HEK293 (cell line): ENCODE data around the gene PRPF8.

Source experiments
- PBX3 ChIP-seq: sonication (generic); formaldehyde crosslinking; IDR thresholded peaks from 2 replicates; pipeline ENCODE4 v1.8.1; 2022; ENCODE audit warnings: mild to moderate bottlenecking, moderate library complexity, missing genetic modification reagents
- ZBTB1 ChIP-seq: fragments of 450-650 bp; formaldehyde crosslinking; IDR thresholded peaks from 2 replicates; pipeline ENCODE4 v1.5.1; 2016; ENCODE audit warnings: missing biosample characterization, missing genetic modification characterization
- ZBTB20 ChIP-seq: fragments of 450-650 bp; formaldehyde crosslinking; IDR thresholded peaks from 2 replicates; pipeline ENCODE4 v1.5.1; 2016; ENCODE audit warnings: missing biosample characterization, missing genetic modification characterization
- ZNF148 ChIP-seq: fragments of 450-650 bp; formaldehyde crosslinking; IDR thresholded peaks from 2 replicates; pipeline ENCODE4 v1.5.0; 2017; ENCODE audit warnings: missing biosample characterization, missing genetic modification characterization, borderline replicate concordance
- ZNF341 ChIP-seq: fragments of 450-650 bp; formaldehyde crosslinking; IDR thresholded peaks from 2 replicates; pipeline ENCODE4; 2016; ENCODE audit warnings: low read depth, missing biosample characterization, missing genetic modification characterization
- ZNF350 ChIP-seq: fragments of 450-650 bp; formaldehyde crosslinking; IDR thresholded peaks from 2 replicates; pipeline ENCODE4 v1.5.0; 2017; ENCODE audit warnings: missing biosample characterization, mild to moderate bottlenecking, missing genetic modification characterization
- ZNF549 ChIP-seq: fragments of 450-650 bp; IDR thresholded peaks from 2 replicates; pipeline ENCODE4 v1.5.1; 2018; ENCODE audit warnings: missing biosample characterization, missing genetic modification characterization, mild to moderate bottlenecking, inconsistent platforms, moderate library complexity
- ZNF558 ChIP-seq: fragments of 450-650 bp; formaldehyde crosslinking; IDR thresholded peaks from 2 replicates; pipeline ENCODE4 v1.5.1; 2016; ENCODE audit warnings: missing biosample characterization, missing genetic modification characterization
- ZNF660 ChIP-seq: fragments of 450-650 bp; IDR thresholded peaks from 2 replicates; pipeline ENCODE4 v1.5.1; 2018; ENCODE audit warnings: missing biosample characterization, mild to moderate bottlenecking, missing genetic modification characterization
- ZNF670 ChIP-seq: fragments of 450-650 bp; formaldehyde crosslinking; IDR thresholded peaks from 2 replicates; pipeline ENCODE4 v1.5.1; 2016; ENCODE audit warnings: missing biosample characterization, missing genetic modification characterization, low read depth
- ZNF785 ChIP-seq: fragments of 450-650 bp; formaldehyde crosslinking; IDR thresholded peaks from 2 replicates; pipeline ENCODE4 v1.5.1; 2016; ENCODE audit warnings: missing biosample characterization, missing genetic modification characterization
- TF ChIP-seq, protein P1 (sequence below): fragments of 450-650 bp; formaldehyde crosslinking; IDR thresholded peaks from 2 replicates; pipeline ENCODE4 v1.5.1; 2016; ENCODE audit warnings: missing biosample characterization, missing genetic modification characterization
- TF ChIP-seq, protein P2 (sequence below): fragments of 450-650 bp; formaldehyde crosslinking; IDR thresholded peaks from 2 replicates; pipeline ENCODE4 v1.5.1; 2016; ENCODE audit warnings: missing biosample characterization, missing genetic modification characterization

GRCh38 chr17:1621273-1621954, 63.3 kb downstream of the PRPF8 start:
- TF ChIP-seq ZNF660 (no peak), PBX3 (CRISPR knock-in tag) (no peak), ZNF341 (tag by site-specific recombination) (no peak), ZNF549 (tag by site-specific recombination) (no peak), ZBTB20 (tag by site-specific recombination) (no peak), ZNF350 (no peak), ZNF670 (no peak), ZNF558 (tag by site-specific recombination) (no peak), ZBTB1 (no peak), ZNF785 (tag by site-specific recombination) (no peak), ZNF148 (tag by site-specific recombination) (no peak)
- TF ChIP-seq, protein P1, sequence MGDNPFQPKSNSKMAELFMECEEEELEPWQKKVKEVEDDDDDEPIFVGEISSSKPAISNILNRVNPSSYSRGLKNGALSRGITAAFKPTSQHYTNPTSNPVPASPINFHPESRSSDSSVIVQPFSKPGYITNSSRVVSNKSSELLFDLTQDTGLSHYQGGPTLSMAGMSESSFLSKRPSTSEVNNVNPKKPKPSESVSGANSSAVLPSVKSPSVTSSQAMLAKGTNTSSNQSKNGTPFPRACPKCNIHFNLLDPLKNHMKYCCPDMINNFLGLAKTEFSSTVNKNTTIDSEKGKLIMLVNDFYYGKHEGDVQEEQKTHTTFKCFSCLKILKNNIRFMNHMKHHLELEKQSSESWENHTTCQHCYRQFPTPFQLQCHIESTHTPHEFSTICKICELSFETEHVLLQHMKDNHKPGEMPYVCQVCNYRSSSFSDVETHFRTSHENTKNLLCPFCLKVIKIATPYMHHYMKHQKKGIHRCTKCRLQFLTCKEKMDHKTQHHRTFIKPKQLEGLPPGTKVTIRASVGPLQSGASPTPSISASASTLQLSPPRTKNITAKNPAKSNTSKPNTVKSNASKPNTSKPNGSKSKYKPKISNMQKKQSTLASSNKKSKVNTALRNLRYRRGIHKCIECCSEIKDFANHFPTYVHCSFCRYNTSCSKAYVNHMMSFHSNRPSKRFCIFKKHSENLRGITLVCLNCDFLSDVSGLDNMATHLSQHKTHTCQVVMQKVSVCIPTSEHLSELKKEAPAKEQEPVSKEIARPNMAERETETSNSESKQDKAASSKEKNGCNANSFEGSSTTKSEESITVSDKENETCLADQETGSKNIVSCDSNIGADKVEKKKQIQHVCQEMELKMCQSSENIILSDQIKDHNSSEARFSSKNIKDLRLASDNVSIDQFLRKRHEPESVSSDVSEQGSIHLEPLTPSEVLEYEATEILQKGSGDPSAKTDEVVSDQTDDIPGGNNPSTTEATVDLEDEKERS (tag by site-specific recombination), result no peak
- TF ChIP-seq, protein P2, sequence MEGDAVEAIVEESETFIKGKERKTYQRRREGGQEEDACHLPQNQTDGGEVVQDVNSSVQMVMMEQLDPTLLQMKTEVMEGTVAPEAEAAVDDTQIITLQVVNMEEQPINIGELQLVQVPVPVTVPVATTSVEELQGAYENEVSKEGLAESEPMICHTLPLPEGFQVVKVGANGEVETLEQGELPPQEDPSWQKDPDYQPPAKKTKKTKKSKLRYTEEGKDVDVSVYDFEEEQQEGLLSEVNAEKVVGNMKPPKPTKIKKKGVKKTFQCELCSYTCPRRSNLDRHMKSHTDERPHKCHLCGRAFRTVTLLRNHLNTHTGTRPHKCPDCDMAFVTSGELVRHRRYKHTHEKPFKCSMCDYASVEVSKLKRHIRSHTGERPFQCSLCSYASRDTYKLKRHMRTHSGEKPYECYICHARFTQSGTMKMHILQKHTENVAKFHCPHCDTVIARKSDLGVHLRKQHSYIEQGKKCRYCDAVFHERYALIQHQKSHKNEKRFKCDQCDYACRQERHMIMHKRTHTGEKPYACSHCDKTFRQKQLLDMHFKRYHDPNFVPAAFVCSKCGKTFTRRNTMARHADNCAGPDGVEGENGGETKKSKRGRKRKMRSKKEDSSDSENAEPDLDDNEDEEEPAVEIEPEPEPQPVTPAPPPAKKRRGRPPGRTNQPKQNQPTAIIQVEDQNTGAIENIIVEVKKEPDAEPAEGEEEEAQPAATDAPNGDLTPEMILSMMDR (tag by site-specific recombination), result no peak
